ENCODE measurements around the gene RPS6KA5.
"Not testable (repeated sequence)": the region's sequence is repeated elsewhere in the genome, so short reads cannot be mapped to it uniquely, and the experiment has no call there.

RPS6KA5 gene

GRCh38 chr14:90827919-90828610 is 232.4 kb downstream of the RPS6KA5 start:
- Histone ChIP-seq H3K9me3 (replicated peaks; ENCODE audit: insufficient read depth, low read length) (no peaks in the 10 kb centered on the region), H2AFZ (ENCODE audit: low read length) (peak overlapping the region; percentile 53; the same call in 1 of the 2 replicates), H3K9ac (ENCODE audit: low read length) (peak overlapping the region; percentile 92), H3K79me2 (ENCODE audit: low read length) (no peaks in the 10 kb centered on the region), H3F3A (ENCODE audit: insufficient read depth, low read length) (peaks cover 17% of the 10 kb centered on the region), H3K36me3 (replicated peaks; ENCODE audit: insufficient read depth, low read length) (no peaks in the 10 kb centered on the region), H3K27me3 (replicated peaks; ENCODE audit: insufficient read depth, low read length) (no peaks in the 10 kb centered on the region), H4K20me1 (ENCODE audit: insufficient read depth, low read length) (no peaks in the 10 kb centered on the region), H3K4me1 (ENCODE audit: low read length) (peaks cover 15% of the 10 kb centered on the region), H3K27ac (ENCODE audit: low read length) (peak overlapping the region; percentile 100), H3K9me2 (replicated peaks; ENCODE audit: insufficient read depth, low read length) (no peaks in the 10 kb centered on the region), H3K4me3 (ENCODE audit: low read length) (peak overlapping the region; percentile 67), H3K4me2 (ENCODE audit: low read depth, low read length) (peak overlapping the region; percentile 95)
- TF ChIP-seq EZH2 (optimal IDR thresholded peaks at IDR 0.05; ENCODE audit: low read depth, low read length) (no peak), EZH2phosphoT487 (IDR thresholded peaks at IDR 0.05; ENCODE audit: low read length) (no peak), CTCF (IDR thresholded peaks at IDR 0.05; ENCODE audit: low read length) (no peak)
- peak; percentile 84 for DNase-seq

GRCh38 chr14:90823542-90823941 is 236.9 kb downstream of the RPS6KA5 start:
- H3F3A ChIP-seq (ENCODE audit: insufficient read depth, low read length); H3K4me2 ChIP-seq (ENCODE audit: low read depth, low read length): not testable (repeated sequence)

GRCh38 chr14:90820958-90821357 is 239.5 kb downstream of the RPS6KA5 start:
- DNase-seq: peak; percentile 77
- no peaks in the 10 kb centered on the region for H3K36me3 ChIP-seq (replicated peaks; ENCODE audit: insufficient read depth, low read length)
- no peaks in the 10 kb centered on the region for H3K27me3 ChIP-seq (replicated peaks; ENCODE audit: insufficient read depth, low read length)
- H3K4me2 ChIP-seq (ENCODE audit: low read depth, low read length): no peak overlapping the region
- 0 out of 2 replicates have a peak, but pooled peaks cover 2% of the 10 kb centered on the region for H3F3A ChIP-seq (ENCODE audit: insufficient read depth, low read length)
- no peak overlapping the region for H3K9ac ChIP-seq (ENCODE audit: low read length)
- H3K79me2 ChIP-seq (ENCODE audit: low read length): no peaks in the 10 kb centered on the region
- H3K4me1 ChIP-seq (ENCODE audit: low read length): peaks cover 13% of the 10 kb centered on the region
- no peak overlapping the region for H3K4me3 ChIP-seq (ENCODE audit: low read length)
- no peaks in the 10 kb centered on the region for H3K9me3 ChIP-seq (replicated peaks; ENCODE audit: insufficient read depth, low read length)
- no peak overlapping the region for H2AFZ ChIP-seq (ENCODE audit: low read length)
- H3K9me2 ChIP-seq (replicated peaks; ENCODE audit: insufficient read depth, low read length): no peaks in the 10 kb centered on the region
- no peaks in the 10 kb centered on the region for H4K20me1 ChIP-seq (ENCODE audit: insufficient read depth, low read length)
- no peak for TF ChIP-seq EZH2 (optimal IDR thresholded peaks at IDR 0.05; ENCODE audit: low read depth, low read length)
- TF ChIP-seq EZH2phosphoT487 (IDR thresholded peaks at IDR 0.05; ENCODE audit: low read length): no peak
- TF ChIP-seq CTCF (IDR thresholded peaks at IDR 0.05; ENCODE audit: low read length): no peak
- H3K27ac ChIP-seq (ENCODE audit: low read length): no peak overlapping the region; the same call in 1 of the 2 replicates

More at GRCh38 chr14:90823542-90823941, 236.9 kb downstream of the RPS6KA5 start:
- H3K27ac ChIP-seq (ENCODE audit: low read length); H3K9ac ChIP-seq (ENCODE audit: low read length); H3K27me3 ChIP-seq (replicated peaks; ENCODE audit: insufficient read depth, low read length); DNase-seq; H3K9me2 ChIP-seq (replicated peaks; ENCODE audit: insufficient read depth, low read length); H3K36me3 ChIP-seq (replicated peaks; ENCODE audit: insufficient read depth, low read length); H3K79me2 ChIP-seq (ENCODE audit: low read length); H3K4me3 ChIP-seq (ENCODE audit: low read length); H4K20me1 ChIP-seq (ENCODE audit: insufficient read depth, low read length); H3K9me3 ChIP-seq (replicated peaks; ENCODE audit: insufficient read depth, low read length); H2AFZ ChIP-seq (ENCODE audit: low read length): not testable (repeated sequence)
- peaks cover 15% of the 10 kb centered on the region for H3K4me1 ChIP-seq (ENCODE audit: low read length)

- TF ChIP-seq EZH2phosphoT487 (IDR thresholded peaks at IDR 0.05; ENCODE audit: low read length) (no peak), CTCF (IDR thresholded peaks at IDR 0.05; ENCODE audit: low read length) (no peak), EZH2 (optimal IDR thresholded peaks at IDR 0.05; ENCODE audit: low read depth, low read length) (no peak)
- Histone ChIP-seq H3K27me3 (replicated peaks; ENCODE audit: insufficient read depth, low read length) (no peaks in the 10 kb centered on the region), H3K4me3 (ENCODE audit: low read length) (no peak overlapping the region), H3K79me2 (ENCODE audit: low read length) (peaks cover 8% of the 10 kb centered on the region; the same call in 1 of the 2 replicates), H3K27ac (ENCODE audit: low read length) (no peak overlapping the region), H3K9me3 (replicated peaks; ENCODE audit: insufficient read depth, low read length) (no peaks in the 10 kb centered on the region), H3K4me1 (ENCODE audit: low read length) (peaks cover 13% of the 10 kb centered on the region), H3K36me3 (replicated peaks; ENCODE audit: insufficient read depth, low read length) (no peaks in the 10 kb centered on the region), H2AFZ (ENCODE audit: low read length) (no peak overlapping the region), H3K9ac (ENCODE audit: low read length) (no peak overlapping the region), H3F3A (ENCODE audit: insufficient read depth, low read length) (0 out of 2 replicates have a peak, but pooled peaks cover 2% of the 10 kb centered on the region), H3K9me2 (replicated peaks; ENCODE audit: insufficient read depth, low read length) (no peaks in the 10 kb centered on the region), H4K20me1 (ENCODE audit: insufficient read depth, low read length) (no peaks in the 10 kb centered on the region), H3K4me2 (ENCODE audit: low read depth, low read length) (no peak overlapping the region)
- no peak for DNase-seq
Measured at GRCh38 chr14:90819734-90820393, 240.6 kb downstream of the RPS6KA5 start.
